HepG2 (cell line): ENCODE results near the gene STK40. TPM values are rescaled to one million over a fixed set of nuclear protein-coding genes. Genes with fewer than 3 reads are reported as not detected.
A peak's percentile ranks its signal among the peaks of the same experiment; 100 is the strongest.

Source experiments
- ATF4 ChIP-seq, 2 experiments: fragments of 450-650 bp in 1 of 2; sonication (generic) in 1 of 2; formaldehyde crosslinking; IDR thresholded peaks; 2 replicates each; pipeline versions ENCODE4 v1.5.0 to v1.8.0; 2020 to 2022; ENCODE audit warnings: mild to moderate bottlenecking in 1 of 2, missing genetic modification reagents in 1 of 2
- FOXP4 ChIP-seq: sonication (generic); formaldehyde crosslinking; IDR thresholded peaks from 2 replicates; pipeline ENCODE4 v1.4.0; 2020; ENCODE audit warnings: missing genetic modification reagents
- MLXIP ChIP-seq: sonication (generic); formaldehyde crosslinking; IDR thresholded peaks from 2 replicates; pipeline ENCODE4 v1.9.0; 2021; ENCODE audit warnings: missing genetic modification reagents, borderline replicate concordance
- NAIF1 ChIP-seq: sonication (generic); formaldehyde crosslinking; IDR thresholded peaks from 2 replicates; pipeline ENCODE4 v1.5.0; 2020; ENCODE audit warnings: mild to moderate bottlenecking, missing genetic modification reagents, borderline replicate concordance
- ZNF710 ChIP-seq: sonication (generic); formaldehyde crosslinking; IDR thresholded peaks from 2 replicates; pipeline ENCODE4 v1.5.0; 2020; ENCODE audit warnings: mild to moderate bottlenecking, missing genetic modification reagents, borderline replicate concordance
- polyA plus RNA-seq, 8 experiments: library from polyadenylated mRNA; depleted of rRNA in 3 of 8; stranded (reverse) in 7 of 8; unstranded in 1 of 8; fragments of >200 nt; fragmentation: Illumina TruSeq in 4 of 8; extraction: Trizol in 4 of 8; gene quantifications; 2 replicates each; pipeline versions ENCODE4 v1.2.1 to v1.2.3, GENCODE V29; 2011 to 2016; ENCODE audit warnings: low read depth in 4 of 8, missing spikeins in 1 of 8, mixed read lengths in 1 of 8; ENCODE audit not compliant: insufficient read depth in 1 of 8
- total RNA-seq, 5 experiments: library from RNA; depleted of rRNA; stranded (reverse); fragments of >200 nt; fragmentation: Illumina TruSeq; extraction: Trizol; gene quantifications; 2 replicates each; pipeline ENCODE4 v1.2.3, GENCODE V29; 2016; ENCODE audit warnings: low read depth in 1 of 5
- TF ChIP-seq, protein P1 (sequence below): sonication (generic); formaldehyde crosslinking; IDR thresholded peaks from 2 replicates; pipeline ENCODE4 v1.5.0; 2020; ENCODE audit warnings: mild to moderate bottlenecking, missing genetic modification reagents, borderline replicate concordance

Gene STK40
- total and polyA plus RNA-seq, 2 of the 13 experiments (the other 11 are each of a cell fraction or from before 2014, with no cell fraction given) = 33.8 to 35.1 TPM

- TF ChIP-seq ZNF710 (CRISPR knock-in tag) (0 out of 2 replicates have a peak, but pooled peaks have one; percentile 49), ATF4 (CRISPR knock-in tag; IDR thresholded peaks at IDR 0.05) (peak; percentile 86 to 100), MLXIP (CRISPR knock-in tag) (no peak), NAIF1 (0 out of 2 replicates have a peak, but pooled peaks have one; percentile 41), FOXP4 (no peak; the same call in 1 of the 2 replicates)
- TF ChIP-seq, protein P1, sequence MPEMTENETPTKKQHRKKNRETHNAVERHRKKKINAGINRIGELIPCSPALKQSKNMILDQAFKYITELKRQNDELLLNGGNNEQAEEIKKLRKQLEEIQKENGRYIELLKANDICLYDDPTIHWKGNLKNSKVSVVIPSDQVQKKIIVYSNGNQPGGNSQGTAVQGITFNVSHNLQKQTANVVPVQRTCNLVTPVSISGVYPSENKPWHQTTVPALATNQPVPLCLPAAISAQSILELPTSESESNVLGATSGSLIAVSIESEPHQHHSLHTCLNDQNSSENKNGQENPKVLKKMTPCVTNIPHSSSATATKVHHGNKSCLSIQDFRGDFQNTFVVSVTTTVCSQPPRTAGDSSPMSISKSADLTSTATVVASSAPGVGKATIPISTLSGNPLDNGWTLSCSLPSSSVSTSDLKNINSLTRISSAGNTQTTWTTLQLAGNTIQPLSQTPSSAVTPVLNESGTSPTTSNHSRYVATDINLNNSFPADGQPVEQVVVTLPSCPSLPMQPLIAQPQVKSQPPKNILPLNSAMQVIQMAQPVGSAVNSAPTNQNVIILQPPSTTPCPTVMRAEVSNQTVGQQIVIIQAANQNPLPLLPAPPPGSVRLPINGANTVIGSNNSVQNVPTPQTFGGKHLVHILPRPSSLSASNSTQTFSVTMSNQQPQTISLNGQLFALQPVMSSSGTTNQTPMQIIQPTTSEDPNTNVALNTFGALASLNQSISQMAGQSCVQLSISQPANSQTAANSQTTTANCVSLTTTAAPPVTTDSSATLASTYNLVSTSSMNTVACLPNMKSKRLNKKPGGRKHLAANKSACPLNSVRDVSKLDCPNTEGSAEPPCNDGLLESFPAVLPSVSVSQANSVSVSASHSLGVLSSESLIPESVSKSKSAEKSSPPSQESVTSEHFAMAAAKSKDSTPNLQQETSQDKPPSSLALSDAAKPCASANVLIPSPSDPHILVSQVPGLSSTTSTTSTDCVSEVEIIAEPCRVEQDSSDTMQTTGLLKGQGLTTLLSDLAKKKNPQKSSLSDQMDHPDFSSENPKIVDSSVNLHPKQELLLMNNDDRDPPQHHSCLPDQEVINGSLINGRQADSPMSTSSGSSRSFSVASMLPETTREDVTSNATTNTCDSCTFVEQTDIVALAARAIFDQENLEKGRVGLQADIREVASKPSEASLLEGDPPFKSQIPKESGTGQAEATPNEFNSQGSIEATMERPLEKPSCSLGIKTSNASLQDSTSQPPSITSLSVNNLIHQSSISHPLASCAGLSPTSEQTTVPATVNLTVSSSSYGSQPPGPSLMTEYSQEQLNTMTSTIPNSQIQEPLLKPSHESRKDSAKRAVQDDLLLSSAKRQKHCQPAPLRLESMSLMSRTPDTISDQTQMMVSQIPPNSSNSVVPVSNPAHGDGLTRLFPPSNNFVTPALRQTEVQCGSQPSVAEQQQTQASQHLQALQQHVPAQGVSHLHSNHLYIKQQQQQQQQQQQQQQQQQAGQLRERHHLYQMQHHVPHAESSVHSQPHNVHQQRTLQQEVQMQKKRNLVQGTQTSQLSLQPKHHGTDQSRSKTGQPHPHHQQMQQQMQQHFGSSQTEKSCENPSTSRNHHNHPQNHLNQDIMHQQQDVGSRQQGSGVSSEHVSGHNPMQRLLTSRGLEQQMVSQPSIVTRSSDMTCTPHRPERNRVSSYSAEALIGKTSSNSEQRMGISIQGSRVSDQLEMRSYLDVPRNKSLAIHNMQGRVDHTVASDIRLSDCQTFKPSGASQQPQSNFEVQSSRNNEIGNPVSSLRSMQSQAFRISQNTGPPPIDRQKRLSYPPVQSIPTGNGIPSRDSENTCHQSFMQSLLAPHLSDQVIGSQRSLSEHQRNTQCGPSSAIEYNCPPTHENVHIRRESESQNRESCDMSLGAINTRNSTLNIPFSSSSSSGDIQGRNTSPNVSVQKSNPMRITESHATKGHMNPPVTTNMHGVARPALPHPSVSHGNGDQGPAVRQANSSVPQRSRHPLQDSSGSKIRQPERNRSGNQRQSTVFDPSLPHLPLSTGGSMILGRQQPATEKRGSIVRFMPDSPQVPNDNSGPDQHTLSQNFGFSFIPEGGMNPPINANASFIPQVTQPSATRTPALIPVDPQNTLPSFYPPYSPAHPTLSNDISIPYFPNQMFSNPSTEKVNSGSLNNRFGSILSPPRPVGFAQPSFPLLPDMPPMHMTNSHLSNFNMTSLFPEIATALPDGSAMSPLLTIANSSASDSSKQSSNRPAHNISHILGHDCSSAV (CRISPR knock-in tag) = no peak
Measured at GRCh38 chr1:36386265-36387140, 779 bp upstream of the STK40 start (continued).
